Astrocyte (in vitro differentiated cells and primary cell): ENCODE measurements around the gene CXCR5. TPM values are rescaled to one million over a fixed set of nuclear protein-coding genes. Genes with fewer than 3 reads are reported as not detected.
A peak's percentile ranks its signal among the peaks of the same experiment; 100 is the strongest.

Experiments
- DNase-seq: peaks from one replicate; pipeline ENCODE4 v3.0.0-alpha.2; 2010; ENCODE audit warnings: low read depth
- FAIRE-seq: peaks from 2 replicates; lab custom pipeline; 2011; peaks lifted over from hg19 to GRCh38; lab: Jason Lieb, UNC
- H2AFZ ChIP-seq: 2 replicates; pipeline ENCODE4 v1.6.0; 2012; ENCODE audit warnings: low read depth, low read length, inconsistent platforms
- H3K27ac ChIP-seq: 2 replicates; pipeline ENCODE4 v1.5.1; 2011; ENCODE audit warnings: low read depth, low read length, inconsistent platforms
- H3K27me3 ChIP-seq: 2 replicates; pipeline ENCODE4 v1.6.0; 2011; ENCODE audit warnings: low read length, inconsistent platforms; ENCODE audit not compliant: insufficient read depth
- H3K36me3 ChIP-seq: 2 replicates; pipeline ENCODE4 v1.5.1; 2011; ENCODE audit warnings: low read length, inconsistent platforms; ENCODE audit not compliant: insufficient read depth
- H3K4me1 ChIP-seq: 2 replicates; pipeline ENCODE4 v1.5.1; 2011; ENCODE audit warnings: low read length, inconsistent platforms; ENCODE audit not compliant: insufficient read depth
- H3K4me2 ChIP-seq: 2 replicates; pipeline ENCODE4 v1.6.0; 2012; ENCODE audit warnings: low read length, inconsistent platforms
- H3K4me3 ChIP-seq: 2 replicates; pipeline ENCODE4 v1.5.1; 2011; ENCODE audit warnings: low read depth, mild to moderate bottlenecking, low read length, inconsistent platforms; ENCODE audit not compliant: insufficient read depth
- H3K79me2 ChIP-seq: 2 replicates; pipeline ENCODE4 v1.6.0; 2012; ENCODE audit warnings: mild to moderate bottlenecking, low read length, inconsistent platforms; ENCODE audit not compliant: insufficient read depth
- H3K9ac ChIP-seq: 2 replicates; pipeline ENCODE4 v1.6.0; 2012; ENCODE audit warnings: mild to moderate bottlenecking, low read length, inconsistent platforms
- H3K9me3 ChIP-seq: 2 replicates; pipeline ENCODE4 v1.5.1; 2012; ENCODE audit warnings: low read depth, mild to moderate bottlenecking, low read length, inconsistent platforms; ENCODE audit not compliant: insufficient read depth
- H4K20me1 ChIP-seq: 2 replicates; pipeline ENCODE4 v1.6.0; 2012; ENCODE audit warnings: low read length, inconsistent platforms; ENCODE audit not compliant: insufficient read depth
- H3K27ac Mint-ChIP-seq: one replicate; pipeline ENCODE4 v1.8.0; 2021; ENCODE audit warnings: mild to moderate bottlenecking, mixed read lengths; ENCODE audit not compliant: unreplicated experiment
- H3K27me3 Mint-ChIP-seq: one replicate; pipeline ENCODE4 v1.8.0; 2021; ENCODE audit warnings: low read depth, mixed read lengths; ENCODE audit not compliant: unreplicated experiment
- H3K36me3 Mint-ChIP-seq: one replicate; pipeline ENCODE4 v1.8.0; 2021; ENCODE audit warnings: low read depth, mixed read lengths; ENCODE audit not compliant: unreplicated experiment
- H3K4me1 Mint-ChIP-seq: one replicate; pipeline ENCODE4 v1.8.0; 2021; ENCODE audit warnings: low read depth, mixed read lengths; ENCODE audit not compliant: unreplicated experiment
- H3K4me3 Mint-ChIP-seq: one replicate; pipeline ENCODE4 v1.8.0; 2021; ENCODE audit warnings: mild to moderate bottlenecking, moderate library complexity, mixed read lengths; ENCODE audit not compliant: unreplicated experiment
- H3K9me3 Mint-ChIP-seq: one replicate; pipeline ENCODE4 v1.8.0; 2021; ENCODE audit warnings: mild to moderate bottlenecking, mixed read lengths; ENCODE audit not compliant: unreplicated experiment
- EZH2 ChIP-seq: IDR thresholded peaks from 2 replicates; pipeline ENCODE4 v1.6.1; 2012; ENCODE audit warnings: mild to moderate bottlenecking, low read length, inconsistent platforms; ENCODE audit not compliant: insufficient read depth
- total RNA-seq: library from RNA; stranded (reverse); gene quantifications from 2 replicates; pipeline ENCODE4 v1.2.1, GENCODE V29; 2021
- TF ChIP-seq, protein P1 (sequence below): IDR thresholded peaks from 2 replicates; pipeline ENCODE4 v1.5.1; 2011; ENCODE audit warnings: low read depth, mild to moderate bottlenecking, inconsistent platforms, low read length, moderate library complexity; ENCODE audit not compliant: insufficient read depth

The CXCR5 gene
- total RNA-seq, 1 donor from 2014 or later, result 0.07 TPM

DNA sequence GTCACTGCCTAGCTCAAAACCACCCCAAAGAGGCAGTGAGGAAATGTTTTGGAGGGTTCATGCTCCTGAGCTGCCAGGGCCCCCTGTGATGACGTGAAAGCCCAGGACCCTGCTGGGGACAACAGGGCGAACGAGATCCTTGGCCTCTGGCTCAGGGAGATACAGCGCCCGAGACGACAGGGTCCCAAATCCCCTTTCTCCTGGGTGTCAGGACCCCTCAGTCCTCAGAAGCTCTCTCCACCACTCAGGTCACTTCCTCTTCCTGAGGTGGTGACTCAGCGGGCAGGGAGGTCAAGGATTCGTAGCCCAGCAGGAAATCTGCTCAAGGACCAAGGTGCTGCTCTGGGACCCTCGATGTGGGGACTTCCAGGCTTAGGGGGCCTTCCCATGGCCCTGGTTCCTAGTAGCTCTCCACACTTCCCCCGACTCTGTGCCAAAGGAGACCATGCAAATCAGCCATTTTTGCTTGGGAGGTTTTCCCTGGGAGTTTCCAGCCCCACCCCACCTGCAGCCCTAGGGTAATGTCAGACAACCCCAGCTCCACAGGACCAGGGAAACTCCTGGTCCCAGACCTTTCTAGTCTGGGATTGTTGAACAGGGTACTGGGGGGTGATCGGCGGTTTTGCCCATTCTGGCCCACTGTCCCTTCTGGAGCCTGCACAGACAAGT lies 29.2 kb downstream of the CXCR5 start:
- DNase-seq, result no peak
- H3K9me3 Mint-ChIP-seq, result no peaks in the 10 kb centered on the region
- peak overlapping the region; percentile 98 for H3K27ac ChIP-seq
- H3K27me3 Mint-ChIP-seq, result no peaks in the 10 kb centered on the region
- H3K9me3 ChIP-seq, result no peaks in the 10 kb centered on the region
- peaks cover 1% of the 10 kb centered on the region for H3K36me3 Mint-ChIP-seq
- peak overlapping the region; percentile 100 for H3K27ac Mint-ChIP-seq
- H3K4me2 ChIP-seq, result peak overlapping the region; percentile 81
- no peak overlapping the region for H3K4me3 Mint-ChIP-seq
- H3K4me3 ChIP-seq, result no peak overlapping the region
- no peak overlapping the region for H2AFZ ChIP-seq
- H3K4me1 ChIP-seq, result peaks cover 94% of the 10 kb centered on the region
- H3K27me3 ChIP-seq, result no peaks in the 10 kb centered on the region
- peaks cover 86% of the 10 kb centered on the region for H3K79me2 ChIP-seq
- peaks cover 71% of the 10 kb centered on the region for H3K4me1 Mint-ChIP-seq
- no peaks in the 10 kb centered on the region for H3K36me3 ChIP-seq
- peak overlapping the region; percentile 86 for H3K9ac ChIP-seq
- TF ChIP-seq EZH2, result no peak
- TF ChIP-seq, protein P1, sequence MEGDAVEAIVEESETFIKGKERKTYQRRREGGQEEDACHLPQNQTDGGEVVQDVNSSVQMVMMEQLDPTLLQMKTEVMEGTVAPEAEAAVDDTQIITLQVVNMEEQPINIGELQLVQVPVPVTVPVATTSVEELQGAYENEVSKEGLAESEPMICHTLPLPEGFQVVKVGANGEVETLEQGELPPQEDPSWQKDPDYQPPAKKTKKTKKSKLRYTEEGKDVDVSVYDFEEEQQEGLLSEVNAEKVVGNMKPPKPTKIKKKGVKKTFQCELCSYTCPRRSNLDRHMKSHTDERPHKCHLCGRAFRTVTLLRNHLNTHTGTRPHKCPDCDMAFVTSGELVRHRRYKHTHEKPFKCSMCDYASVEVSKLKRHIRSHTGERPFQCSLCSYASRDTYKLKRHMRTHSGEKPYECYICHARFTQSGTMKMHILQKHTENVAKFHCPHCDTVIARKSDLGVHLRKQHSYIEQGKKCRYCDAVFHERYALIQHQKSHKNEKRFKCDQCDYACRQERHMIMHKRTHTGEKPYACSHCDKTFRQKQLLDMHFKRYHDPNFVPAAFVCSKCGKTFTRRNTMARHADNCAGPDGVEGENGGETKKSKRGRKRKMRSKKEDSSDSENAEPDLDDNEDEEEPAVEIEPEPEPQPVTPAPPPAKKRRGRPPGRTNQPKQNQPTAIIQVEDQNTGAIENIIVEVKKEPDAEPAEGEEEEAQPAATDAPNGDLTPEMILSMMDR, result no peak
- no peak for FAIRE-seq
- peaks cover 25% of the 10 kb centered on the region for H4K20me1 ChIP-seq

- H3K27ac Mint-ChIP-seq, result no peak overlapping the region
- H3K27ac ChIP-seq, result peak overlapping the region; percentile 98
- H3K9me3 ChIP-seq, result no peaks in the 10 kb centered on the region
- H3K36me3 ChIP-seq, result no peaks in the 10 kb centered on the region
- H3K4me2 ChIP-seq, result peak overlapping the region; percentile 81
- DNase-seq, result no peak
- H3K27me3 ChIP-seq, result no peaks in the 10 kb centered on the region
- FAIRE-seq, result no peak
- no peaks in the 10 kb centered on the region for H3K27me3 Mint-ChIP-seq
- peaks cover 69% of the 10 kb centered on the region for H3K4me1 Mint-ChIP-seq
- H3K36me3 Mint-ChIP-seq, result peaks cover 1% of the 10 kb centered on the region
- H3K9me3 Mint-ChIP-seq, result no peaks in the 10 kb centered on the region
- peak overlapping the region; percentile 86 for H3K9ac ChIP-seq
- H3K4me3 Mint-ChIP-seq, result no peak overlapping the region
- H3K4me1 ChIP-seq, result peaks cover 95% of the 10 kb centered on the region
- peaks cover 19% of the 10 kb centered on the region for H4K20me1 ChIP-seq
- TF ChIP-seq, protein P1, result no peak
- TF ChIP-seq EZH2, result no peak
- H3K4me3 ChIP-seq, result no peak overlapping the region
- no peak overlapping the region for H2AFZ ChIP-seq
- H3K79me2 ChIP-seq, result peaks cover 86% of the 10 kb centered on the region
These were observed 29.9 kb downstream of the CXCR5 start for GRCh38 chr11:118913411-118914125.
